Measurements from ENCODE around the gene CIB2. TPM values are rescaled to one million over a fixed set of nuclear protein-coding genes. Genes with fewer than 3 reads are reported as not detected.

The CIB2 gene
- total and polyA plus RNA-seq, 2 experiments from 2014 or later, result 59.5 to 64.4 TPM

- no peak for TF ChIP-seq ETS1 (IDR thresholded peaks at IDR 0.05)
- TF ChIP-seq REST (IDR thresholded peaks at IDR 0.05; ENCODE audit: unreplicated experiment), result no peak
- no peak for TF ChIP-seq JUNB (IDR thresholded peaks at IDR 0.05; ENCODE audit: unreplicated experiment)
- TF ChIP-seq ZNF114 (CRISPR knock-in tag; IDR thresholded peaks at IDR 0.05), result no peak
- TF ChIP-seq ZNF331 (CRISPR knock-in tag; IDR thresholded peaks at IDR 0.05; ENCODE audit: low read depth), result no peak
- TF ChIP-seq CREB1 (CRISPR knock-in tag; IDR thresholded peaks at IDR 0.05; ENCODE audit: low read depth), result no peak
- no peak for TF ChIP-seq CTCF (conservative IDR thresholded peaks at IDR 0.05; ENCODE audit: low read depth in 2 of 2)
- no peak for TF ChIP-seq STAT1 (IDR thresholded peaks at IDR 0.05; ENCODE audit: unreplicated experiment)
- TF ChIP-seq EZH2phosphoT487 (IDR thresholded peaks at IDR 0.05; ENCODE audit: unreplicated experiment), result no peak
- no peak for TF ChIP-seq ZNF462 (CRISPR knock-in tag; IDR thresholded peaks at IDR 0.05)
- no peak overlapping the region for H3K4me3 Mint-ChIP-seq
- H2AFZ ChIP-seq, result no peak overlapping the region
- peaks cover 57% of the 10 kb centered on the region for H3K36me3 Mint-ChIP-seq (ENCODE audit: low read depth)
- H3K9me3 Mint-ChIP-seq, result no peaks in the 10 kb centered on the region
- H3K27me3 ChIP-seq (ENCODE audit: insufficient read depth), result no peaks in the 10 kb centered on the region
- H3F3A ChIP-seq (replicated peaks; ENCODE audit: low read depth), result no peaks in the 10 kb centered on the region
- no peak overlapping the region for H3K27ac ChIP-seq (ENCODE audit: low read depth)
- ATAC-seq (no peak), DNase-seq (ENCODE audit: low spot score) (no peak)
- H3K4me1 ChIP-seq (ENCODE audit: insufficient read depth), result no peaks in the 10 kb centered on the region
- H3K9me2 ChIP-seq (ENCODE audit: insufficient read depth), result no peaks in the 10 kb centered on the region
- H3K4me1 Mint-ChIP-seq, result no peaks in the 10 kb centered on the region
- no peaks in the 10 kb centered on the region for H3K79me2 ChIP-seq (replicated peaks; ENCODE audit: insufficient read depth)
- H3K27ac Mint-ChIP-seq, result no peak overlapping the region
- no peak overlapping the region for H3K4me2 ChIP-seq
- peaks cover 19% of the 10 kb centered on the region for H3K36me3 ChIP-seq (ENCODE audit: insufficient read depth)
- H3K4me3 ChIP-seq, result no peak overlapping the region
- H4K20me1 ChIP-seq (replicated peaks; ENCODE audit: insufficient read depth), result no peaks in the 10 kb centered on the region
- no peaks in the 10 kb centered on the region for H3K27me3 Mint-ChIP-seq (ENCODE audit: insufficient read depth, low read depth, poor library complexity)
Measured at GRCh38 chr15:78168608-78169007, 37.4 kb upstream of the CIB2 start.

All from GM23338 (cell line).